Upper lobe of left lung (tissue), 6 donors: Measurements from ENCODE around the gene TEAD4. TPM values are rescaled to one million over a fixed set of nuclear protein-coding genes. Genes with fewer than 3 reads are reported as not detected.

Experiments used
- ATAC-seq, 2 donors: fragments of 200-7000 bp; cut with Tn5 transposase; one replicate each; pipeline ENCODE4 v1.9.1; 2022; ENCODE audit warnings: mild to moderate bottlenecking in 2 of 2, moderate library complexity in 2 of 2; ENCODE audit not compliant: low FRiP score in 2 of 2
- DNase-seq, 2 donors: peaks; one replicate each; pipeline ENCODE4 v3.0.0-alpha.2; 2019 to 2020
- H3K27ac ChIP-seq, 4 donors: fragments of 200-600 bp; sonication (generic); one replicate each; pipeline ENCODE4 v1.5.1; 2016 to 2019
- H3K27me3 ChIP-seq, 4 donors: fragments of 200-600 bp; sonication (generic); one replicate each; pipeline ENCODE4 v1.5.1; 2017 to 2019
- H3K36me3 ChIP-seq, 4 donors: fragments of 200-600 bp; sonication (generic); one replicate each; pipeline ENCODE4 v1.5.1; 2016 to 2019
- H3K4me1 ChIP-seq, 4 donors: fragments of 200-600 bp; sonication (generic); one replicate each; pipeline ENCODE4 v1.5.1; 2018 to 2019
- H3K4me3 ChIP-seq, 4 donors: fragments of 200-600 bp; sonication (generic); one replicate each; pipeline ENCODE4 v1.5.1; 2017 to 2019; ENCODE audit warnings: mild to moderate bottlenecking in 2 of 4, moderate library complexity in 1 of 4
- H3K9me3 ChIP-seq, 4 donors: fragments of 200-600 bp; sonication (generic); one replicate each; pipeline ENCODE4 v1.5.1; 2018 to 2019
- CTCF ChIP-seq, 6 experiments: fragments of 450-650 bp in 4 of 6; fragments of 200-600 bp in 2 of 6; sonication (generic) in 2 of 6; IDR thresholded peaks; one replicate each; pipeline ENCODE4 v1.5.1; 2016 to 2019; ENCODE audit warnings: antibody characterized with exemption in 6 of 6
- EP300 ChIP-seq, 4 donors: sonication (generic); formaldehyde crosslinking; IDR thresholded peaks; one replicate each; pipeline ENCODE4 v1.5.1; 2017; ENCODE audit warnings: antibody characterized with exemption in 4 of 4, control low read depth in 2 of 4
- POLR2A ChIP-seq, 4 donors: fragments of 450-650 bp; IDR thresholded peaks; one replicate each; pipeline ENCODE4 v1.5.1; 2016 to 2017; ENCODE audit warnings: antibody characterized with exemption in 4 of 4, mild to moderate bottlenecking in 2 of 4
- POLR2AphosphoS5 ChIP-seq, 2 donors: sonication (generic); formaldehyde crosslinking; IDR thresholded peaks; one replicate each; pipeline ENCODE4 v1.5.1; 2017; ENCODE audit warnings: antibody characterized with exemption in 2 of 2
- WGBS, 2 donors: methylation state at CpG; one replicate each; pipeline ENCODE4 v1.1.5; 2017 to 2018; 5-methylcytosine and 5-hydroxymethylcytosine counted together
- total RNA-seq, 6 donors: library from RNA; depleted of rRNA in 4 of 6; stranded (reverse); fragments of >200 nt in 4 of 6; gene quantifications; one replicate each; pipeline versions ENCODE4 v1.1.0 to v1.2.1, GENCODE V29; 2016 to 2021
- donor health status: DM: no; HTN: no; CAD: no; lungs with moderate emphysema.
- donor health status: DM: no; HTN: yes; CAD: no; lungs with severe emphysema.

Gene TEAD4
- total RNA-seq, 6 donors from 2014 or later: 14.5 to 52.0 (median 43.2) TPM

GRCh38 chr12:2974560-2974971 is 15.4 kb downstream of the TEAD4 start:
- DNase-seq: no peak

DNA sequence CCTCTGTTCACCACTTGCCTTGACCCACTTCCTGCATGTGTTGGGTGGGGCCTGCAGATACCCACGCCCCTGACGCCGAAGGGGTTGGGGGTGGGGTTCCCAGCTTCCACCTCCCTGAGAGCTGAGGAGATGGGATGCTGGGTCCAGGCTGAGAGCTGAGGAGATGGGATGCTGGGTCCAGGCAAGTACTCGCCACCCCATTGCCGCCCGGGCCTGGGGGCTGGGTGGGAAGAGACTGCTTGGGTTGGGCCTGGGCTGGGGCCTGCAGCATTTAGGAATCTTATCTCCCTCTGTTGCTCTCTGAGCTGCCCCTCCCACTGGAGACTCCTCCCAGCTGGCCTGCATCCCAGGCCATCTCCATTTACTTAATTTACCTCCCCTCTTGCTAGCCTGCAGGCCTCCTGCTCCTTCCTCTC is 17.4 kb downstream of the TEAD4 start:
- DNase-seq (no peak), ATAC-seq (no peak)
- Histone ChIP-seq H3K9me3 (no peaks in the 10 kb centered on the region), H3K36me3 (peaks cover 0 to 17% (median 2%) of the 10 kb centered on the region in 4 donors), H3K4me3 (no peak overlapping the region), H3K27ac (no peak overlapping the region), H3K4me1 (peaks cover 0 to 10% (median 8%) of the 10 kb centered on the region in 4 donors), H3K27me3 (no peaks in the 10 kb centered on the region)
- no peak for TF ChIP-seq POLR2A (IDR thresholded peaks at IDR 0.05)
- no peak for TF ChIP-seq POLR2AphosphoS5 (IDR thresholded peaks at IDR 0.05)
- no peak for TF ChIP-seq CTCF (IDR thresholded peaks at IDR 0.05)
- no peak for TF ChIP-seq EP300 (IDR thresholded peaks at IDR 0.05)
- WGBS, 2 donors: 64 to 90% methylated on average over 5 to 6 of the region's 6 CpGs

More at GRCh38 chr12:2974560-2974971, 15.4 kb downstream of the TEAD4 start:
- Histone ChIP-seq H3K27me3 (no peaks in the 10 kb centered on the region), H3K27ac (peak overlapping the region in 1 of 4 donors; percentile 4), H3K36me3 (peaks cover 0 to 11% (median 0%) of the 10 kb centered on the region in 4 donors), H3K9me3 (no peaks in the 10 kb centered on the region), H3K4me3 (no peak overlapping the region), H3K4me1 (peaks cover 0 to 16% (median 11%) of the 10 kb centered on the region in 4 donors)
- peak in 1 of 2 donors; percentile 34 for ATAC-seq
- 55 to 58% methylated on average over 8 to 10 of the region's 10 CpGs for WGBS, 2 donors
- no peak for TF ChIP-seq CTCF (IDR thresholded peaks at IDR 0.05)
- no peak for TF ChIP-seq POLR2A (IDR thresholded peaks at IDR 0.05)
- TF ChIP-seq EP300 (IDR thresholded peaks at IDR 0.05): no peak
- TF ChIP-seq POLR2AphosphoS5 (IDR thresholded peaks at IDR 0.05): no peak

DNA sequence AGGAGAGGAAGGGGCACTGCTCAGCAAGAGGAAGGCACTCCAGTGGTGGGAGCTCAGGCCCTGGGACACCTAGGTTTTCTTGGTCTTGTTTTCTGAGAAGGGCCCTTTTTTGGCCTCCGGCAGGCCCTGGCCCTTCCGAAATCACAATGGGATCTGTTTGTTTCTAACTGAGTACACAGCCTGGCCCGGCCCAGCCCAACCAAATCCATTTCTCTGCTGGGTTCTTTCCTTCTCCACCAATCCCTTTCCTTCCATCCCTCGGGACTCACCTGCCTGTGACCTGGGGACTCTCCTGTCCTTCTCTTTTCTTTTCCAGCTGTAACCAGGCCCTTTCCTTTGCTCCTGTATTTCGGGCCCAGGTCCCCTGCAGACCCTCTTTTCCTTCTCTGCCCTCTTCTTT is 18.6 kb downstream of the TEAD4 start:
- H3K9me3 ChIP-seq: no peaks in the 10 kb centered on the region

DNA sequence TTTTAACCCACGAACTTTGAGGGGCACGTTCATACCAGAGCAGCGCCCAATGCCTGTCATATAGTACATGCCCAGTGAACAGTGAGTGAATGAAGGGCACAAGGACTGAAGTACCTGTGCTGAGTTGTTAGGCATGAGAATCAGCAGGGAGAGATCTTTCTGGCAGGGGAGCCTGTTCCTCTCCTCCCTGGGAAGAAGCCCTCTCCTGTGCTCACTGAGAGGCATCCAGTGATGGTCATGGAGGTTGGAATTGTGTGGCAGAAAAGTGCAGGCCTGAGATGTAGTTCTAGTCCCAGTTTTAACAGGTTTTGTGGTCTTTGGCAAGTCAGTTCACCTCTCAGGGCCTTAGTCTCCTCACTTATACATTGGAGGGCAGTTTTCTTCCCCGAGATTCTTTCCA is 20.6 kb downstream of the TEAD4 start:
- ATAC-seq (no peak), DNase-seq (no peak)
- 80 to 94% methylated on average over 3 to 4 of the region's 4 CpGs for WGBS, 2 donors
- Histone ChIP-seq H3K27ac (no peak overlapping the region), H3K27me3 (no peaks in the 10 kb centered on the region), H3K4me3 (no peak overlapping the region), H3K9me3 (no peaks in the 10 kb centered on the region), H3K36me3 (peaks cover 0 to 14% (median 2%) of the 10 kb centered on the region in 4 donors), H3K4me1 (peaks cover 0 to 5% (median 2%) of the 10 kb centered on the region in 4 donors)
- TF ChIP-seq POLR2AphosphoS5 (IDR thresholded peaks at IDR 0.05) (no peak), POLR2A (IDR thresholded peaks at IDR 0.05) (no peak), EP300 (IDR thresholded peaks at IDR 0.05) (no peak), CTCF (IDR thresholded peaks at IDR 0.05) (no peak)

More for the DNA sequence above, 18.6 kb downstream of the TEAD4 start:
- no peak for ATAC-seq
- Histone ChIP-seq H3K27ac (no peak overlapping the region), H3K36me3 (peaks cover 0 to 17% (median 2%) of the 10 kb centered on the region in 4 donors), H3K4me3 (no peak overlapping the region), H3K4me1 (peaks cover 0 to 10% (median 8%) of the 10 kb centered on the region in 4 donors), H3K27me3 (no peaks in the 10 kb centered on the region)
- 93 to 95% methylated on average over 5 of the region's 5 CpGs for WGBS, 2 donors
- DNase-seq: no peak
- TF ChIP-seq POLR2A (IDR thresholded peaks at IDR 0.05) (no peak), CTCF (IDR thresholded peaks at IDR 0.05) (no peak), EP300 (IDR thresholded peaks at IDR 0.05) (no peak), POLR2AphosphoS5 (IDR thresholded peaks at IDR 0.05) (no peak)

DNA sequence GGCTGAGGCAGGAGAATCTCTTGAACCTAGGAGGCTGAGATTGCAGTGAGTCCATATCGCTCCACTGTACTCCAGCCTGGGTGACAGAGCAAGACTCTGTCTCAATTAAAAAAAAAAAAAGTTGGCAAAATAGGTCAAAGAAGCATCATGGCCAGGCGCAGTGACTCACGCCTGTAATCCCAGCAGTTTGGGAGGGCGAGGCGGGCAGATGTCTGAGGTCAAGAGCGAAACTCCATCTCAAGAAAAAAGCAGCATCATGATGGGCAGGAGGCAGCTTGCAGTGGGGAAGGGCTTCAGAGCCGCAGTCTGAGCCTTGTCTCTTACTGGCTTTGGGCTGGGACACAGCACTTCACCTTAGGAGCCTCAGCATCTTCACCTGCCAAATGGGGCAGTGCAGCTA is 21.4 kb downstream of the TEAD4 start:
- Histone ChIP-seq H3K4me3 (no peak overlapping the region), H3K4me1 (peaks cover 0 to 4% (median 2%) of the 10 kb centered on the region in 4 donors), H3K27me3 (no peaks in the 10 kb centered on the region), H3K9me3 (no peaks in the 10 kb centered on the region), H3K36me3 (peaks cover 0 to 14% (median 2%) of the 10 kb centered on the region in 4 donors), H3K27ac (no peak overlapping the region)
- ATAC-seq: no peak
- 82 to 83% methylated on average over 7 of the region's 7 CpGs for WGBS, 2 donors
- DNase-seq: no peak
- TF ChIP-seq POLR2AphosphoS5 (IDR thresholded peaks at IDR 0.05) (no peak), EP300 (IDR thresholded peaks at IDR 0.05) (no peak), POLR2A (IDR thresholded peaks at IDR 0.05) (no peak), CTCF (IDR thresholded peaks at IDR 0.05) (no peak)
